Keratinocyte (primary cell): Measurements from ENCODE around the gene FASTKD3. TPM values are rescaled to one million over a fixed set of nuclear protein-coding genes. Genes with fewer than 3 reads are reported as not detected.
"Not testable (repeated sequence)": the region's sequence is repeated elsewhere in the genome, so short reads cannot be mapped to it uniquely, and the experiment has no call there.

Experiments
- DNase-seq: peaks from one replicate; pipeline ENCODE4 v3.0.0-alpha.2; 2011; ENCODE audit warnings: low read depth, missing footprints, low spot score
- FAIRE-seq: peaks from 2 replicates; lab custom pipeline; 2011; peaks lifted over from hg19 to GRCh38; lab: Jason Lieb, UNC
- H2AFZ ChIP-seq: 2 replicates; pipeline ENCODE4 v1.6.0; 2012; ENCODE audit warnings: low read length, control low read depth, inconsistent platforms; ENCODE audit not compliant: control insufficient read depth
- H3K27ac ChIP-seq: 2 replicates; pipeline ENCODE4 v1.5.1; 2011; ENCODE audit warnings: low read length; ENCODE audit not compliant: control insufficient read depth, insufficient read depth
- H3K27me3 ChIP-seq: 3 replicates; pipeline ENCODE4 v1.6.0; 2011; ENCODE audit warnings: low read length; ENCODE audit not compliant: control insufficient read depth, insufficient read depth; ENCODE audit errors: extremely low read depth
- H3K36me3 ChIP-seq, 2 experiments: 2 replicates in 1 of 2; 3 replicates in 1 of 2; pipeline ENCODE4 v1.5.1; 2011; ENCODE audit warnings: low read length in 2 of 2, mild to moderate bottlenecking in 1 of 2; ENCODE audit not compliant: control insufficient read depth in 2 of 2, insufficient read depth in 2 of 2; ENCODE audit errors: extremely low read depth in 1 of 2
- H3K4me1 ChIP-seq: 3 replicates; pipeline ENCODE4 v1.5.1; 2011; ENCODE audit warnings: low read length; ENCODE audit not compliant: control insufficient read depth, insufficient read depth; ENCODE audit errors: extremely low read depth
- H3K4me2 ChIP-seq: 3 replicates; pipeline ENCODE4 v1.6.0; 2011; ENCODE audit warnings: low read depth, low read length; ENCODE audit not compliant: control insufficient read depth, insufficient read depth; ENCODE audit errors: extremely low read depth
- H3K4me3 ChIP-seq, 3 experiments: fragments of 200-600 bp in 1 of 3; sonication (generic) in 1 of 3; 2 replicates in 2 of 3; 3 replicates in 1 of 3; pipeline ENCODE4 v1.5.1; 2011 to 2016; ENCODE audit warnings: low read length in 3 of 3, mild to moderate bottlenecking in 3 of 3, control low read depth in 2 of 3, inconsistent platforms in 1 of 3, low read depth in 1 of 3, mixed read lengths in 1 of 3, mixed run types in 1 of 3, moderate library complexity in 1 of 3; ENCODE audit not compliant: control insufficient read depth in 2 of 3, insufficient read depth in 2 of 3; ENCODE audit errors: extremely low read depth in 1 of 3
- H3K79me2 ChIP-seq: 2 replicates; pipeline ENCODE4 v1.6.0; 2012; ENCODE audit warnings: low read length; ENCODE audit not compliant: control insufficient read depth, insufficient read depth
- H3K9ac ChIP-seq: 3 replicates; pipeline ENCODE4 v1.6.0; 2011; ENCODE audit warnings: low read length; ENCODE audit not compliant: control insufficient read depth, insufficient read depth; ENCODE audit errors: extremely low read depth
- H3K9me1 ChIP-seq: 3 replicates; pipeline ENCODE4 v1.6.0; 2011; ENCODE audit warnings: low read length; ENCODE audit not compliant: control insufficient read depth, insufficient read depth; ENCODE audit errors: extremely low read depth
- H3K9me3 ChIP-seq: 2 replicates; pipeline ENCODE4 v1.5.1; 2012; ENCODE audit warnings: low read depth, low read length; ENCODE audit not compliant: control insufficient read depth
- H4K20me1 ChIP-seq: 3 replicates; pipeline ENCODE4 v1.6.0; 2011; ENCODE audit warnings: low read length; ENCODE audit not compliant: control insufficient read depth, insufficient read depth; ENCODE audit errors: extremely low read depth
- CTCF ChIP-seq, 3 experiments: IDR thresholded peaks in 1 of 3; conservative IDR thresholded peaks in 1 of 3; optimal IDR thresholded peaks in 1 of 3; 2 replicates in 2 of 3; 3 replicates in 1 of 3; pipeline versions ENCODE3 to v1.5.1; 2011; ENCODE audit warnings: low read length in 3 of 3, mild to moderate bottlenecking in 3 of 3, moderate library complexity in 2 of 3, control low read depth in 1 of 3, inconsistent platforms in 1 of 3; ENCODE audit not compliant: insufficient read depth in 2 of 3; ENCODE audit errors: extremely low read depth in 1 of 3
- EZH2 ChIP-seq: IDR thresholded peaks from one replicate; pipeline ENCODE4 v1.6.1; 2012; ENCODE audit warnings: inconsistent platforms, mild to moderate bottlenecking, low read length, moderate library complexity
- dilution Hi-C: fragments of 300-500 bp; cut with MboI; formaldehyde crosslinking; loops from one replicate; pipeline ENCODE4 v1.7.0; 2020; ENCODE audit warnings: low sequenced_read_pairs; ENCODE audit not compliant: extremely low pct_ligation_motif_present
- polyA plus RNA-seq, 5 experiments: library from polyadenylated mRNA; depleted of rRNA in 3 of 5; stranded (reverse) in 3 of 5; stranded (forward) in 1 of 5; unstranded in 1 of 5; fragments of >200 nt; gene quantifications; 1 replicate in 1 of 5; 2 replicates in 3 of 5; 3 replicates in 1 of 5; pipeline versions ENCODE4 v1.2.1 to v1.2.3, GENCODE V29; 2011 to 2012; ENCODE audit warnings: missing spikeins in 2 of 5, low read depth in 1 of 5, low replicate concordance in 1 of 5

Gene FASTKD3
- polyA plus RNA-seq, 1 donor (not counting 4 experiments of a cell fraction or from before 2014, with no cell fraction given) = 13.8 TPM

- H3K27me3 ChIP-seq = no peaks in the 10 kb centered on the region
- no peaks in the 10 kb centered on the region for H3K79me2 ChIP-seq
- no peak overlapping the region for H3K27ac ChIP-seq
- H2AFZ ChIP-seq = no peak overlapping the region
- DNase-seq = no peak
- no peaks in the 10 kb centered on the region for H3K9me1 ChIP-seq
- no peak overlapping the region for H3K4me2 ChIP-seq
- H3K4me3 ChIP-seq = no peak overlapping the region
- no peaks in the 10 kb centered on the region for H3K36me3 ChIP-seq
- H3K4me1 ChIP-seq = no peaks in the 10 kb centered on the region
- no peaks in the 10 kb centered on the region for H3K9me3 ChIP-seq
- FAIRE-seq = no peak
- no peak overlapping the region for H3K9ac ChIP-seq
- H4K20me1 ChIP-seq = no peaks in the 10 kb centered on the region
- no peak for TF ChIP-seq EZH2
- TF ChIP-seq CTCF (optimal IDR thresholded peaks at IDR 0.05 in 1 of 3, IDR thresholded peaks at IDR 0.05 in 1 of 3, conservative IDR thresholded peaks at IDR 0.05 in 1 of 3; ENCODE audit: extremely low read depth in 1 of 3, insufficient read depth in 2 of 3, low read length in 3 of 3) = no peak
- dilution Hi-C loops = no loop called here
Measured at GRCh38 chr5:7917130-7918123, 48.6 kb upstream of the FASTKD3 start.

GRCh38 chr5:7916171-7916804 lies 47.5 kb upstream of the FASTKD3 start:
- Histone ChIP-seq H2AFZ (no peak overlapping the region), H3K27ac (no peak overlapping the region), H3K9me1 (no peaks in the 10 kb centered on the region), H3K9ac (no peak overlapping the region), H3K4me3 (no peak overlapping the region), H4K20me1 (no peaks in the 10 kb centered on the region), H3K36me3 (no peaks in the 10 kb centered on the region), H3K4me1 (no peaks in the 10 kb centered on the region), H3K27me3 (no peaks in the 10 kb centered on the region), H3K4me2 (no peak overlapping the region), H3K9me3 (no peaks in the 10 kb centered on the region), H3K79me2 (no peaks in the 10 kb centered on the region)
- DNase-seq (no peak), FAIRE-seq (no peak)
- TF ChIP-seq EZH2 = no peak
- no peak for TF ChIP-seq CTCF (optimal IDR thresholded peaks at IDR 0.05 in 1 of 3, IDR thresholded peaks at IDR 0.05 in 1 of 3, conservative IDR thresholded peaks at IDR 0.05 in 1 of 3; ENCODE audit: extremely low read depth in 1 of 3, insufficient read depth in 2 of 3, low read length in 3 of 3)
- dilution Hi-C loops = no loop called here

GRCh38 chr5:7911429-7911771 lies 42.6 kb upstream of the FASTKD3 start:
- H2AFZ ChIP-seq, H3K79me2 ChIP-seq, H3K9ac ChIP-seq, H3K4me2 ChIP-seq, H3K27me3 ChIP-seq, H3K4me1 ChIP-seq, H3K27ac ChIP-seq, DNase-seq, dilution Hi-C loops, FAIRE-seq, H3K36me3 ChIP-seq, H4K20me1 ChIP-seq, H3K9me1 ChIP-seq, H3K9me3 ChIP-seq, H3K4me3 ChIP-seq: not testable (repeated sequence)
